ENCODE results near the gene CES4A. TPM values are rescaled to one million over a fixed set of nuclear protein-coding genes. Genes with fewer than 3 reads are reported as not detected.

Gene CES4A
- total and polyA plus RNA-seq, 2 of the 13 experiments (the other 11 are each of a cell fraction or from before 2014, with no cell fraction given) = 0.09 to 0.17 TPM

GRCh38 chr16:67028696-67029253 is 40.4 kb downstream of the CES4A start, which contains the start of gene CBFB (continued):
- peak; percentile 50; the same call in 1 of the 2 replicates for TF ChIP-seq GABPA (IDR thresholded peaks at IDR 0.05; ENCODE audit: low read depth, low read length)
- TF ChIP-seq GABPA (CRISPR knock-in tag; IDR thresholded peaks at IDR 0.05; ENCODE audit: low read depth) = peak; percentile 35
- 0 out of 2 replicates have a peak, but pooled peaks have one; percentile 21 for TF ChIP-seq GMEB2 (CRISPR knock-in tag; IDR thresholded peaks at IDR 0.05; ENCODE audit: low read depth)
- peak; percentile 78; the same call in 1 of the 2 replicates for TF ChIP-seq NKX3-1 (CRISPR knock-in tag; IDR thresholded peaks at IDR 0.05)
- peak; percentile 69; the same call in 1 of the 2 replicates for TF ChIP-seq TBX2 (CRISPR knock-in tag; IDR thresholded peaks at IDR 0.05; ENCODE audit: borderline replicate concordance)
- TF ChIP-seq, protein P1, sequence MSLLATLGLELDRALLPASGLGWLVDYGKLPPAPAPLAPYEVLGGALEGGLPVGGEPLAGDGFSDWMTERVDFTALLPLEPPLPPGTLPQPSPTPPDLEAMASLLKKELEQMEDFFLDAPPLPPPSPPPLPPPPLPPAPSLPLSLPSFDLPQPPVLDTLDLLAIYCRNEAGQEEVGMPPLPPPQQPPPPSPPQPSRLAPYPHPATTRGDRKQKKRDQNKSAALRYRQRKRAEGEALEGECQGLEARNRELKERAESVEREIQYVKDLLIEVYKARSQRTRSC (CRISPR knock-in tag; IDR thresholded peaks at IDR 0.05; ENCODE audit: low read depth) = 0 out of 2 replicates have a peak, but pooled peaks have one; percentile 53
- no peak for TF ChIP-seq HNF4G (IDR thresholded peaks at IDR 0.05; ENCODE audit: borderline replicate concordance, low read depth, low read length)
- no peak for TF ChIP-seq HNF4G (CRISPR knock-in tag; IDR thresholded peaks at IDR 0.05; ENCODE audit: borderline replicate concordance, low read depth)
- peak; percentile 93 for TF ChIP-seq ZNF33B (CRISPR knock-in tag; IDR thresholded peaks at IDR 0.05)
- no peak for TF ChIP-seq ZNF607 (CRISPR knock-in tag; IDR thresholded peaks at IDR 0.05; ENCODE audit: borderline replicate concordance)
- TF ChIP-seq, protein P2, sequence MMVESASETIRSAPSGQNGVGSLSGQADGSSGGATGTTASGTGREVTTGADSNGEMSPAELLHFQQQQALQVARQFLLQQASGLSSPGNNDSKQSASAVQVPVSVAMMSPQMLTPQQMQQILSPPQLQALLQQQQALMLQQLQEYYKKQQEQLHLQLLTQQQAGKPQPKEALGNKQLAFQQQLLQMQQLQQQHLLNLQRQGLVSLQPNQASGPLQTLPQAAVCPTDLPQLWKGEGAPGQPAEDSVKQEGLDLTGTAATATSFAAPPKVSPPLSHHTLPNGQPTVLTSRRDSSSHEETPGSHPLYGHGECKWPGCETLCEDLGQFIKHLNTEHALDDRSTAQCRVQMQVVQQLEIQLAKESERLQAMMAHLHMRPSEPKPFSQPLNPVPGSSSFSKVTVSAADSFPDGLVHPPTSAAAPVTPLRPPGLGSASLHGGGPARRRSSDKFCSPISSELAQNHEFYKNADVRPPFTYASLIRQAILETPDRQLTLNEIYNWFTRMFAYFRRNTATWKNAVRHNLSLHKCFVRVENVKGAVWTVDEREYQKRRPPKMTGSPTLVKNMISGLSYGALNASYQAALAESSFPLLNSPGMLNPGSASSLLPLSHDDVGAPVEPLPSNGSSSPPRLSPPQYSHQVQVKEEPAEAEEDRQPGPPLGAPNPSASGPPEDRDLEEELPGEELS (CRISPR knock-in tag; IDR thresholded peaks at IDR 0.05) = peak; percentile 62
- peak; percentile 90 for TF ChIP-seq ZNF264 (CRISPR knock-in tag; IDR thresholded peaks at IDR 0.05)
- TF ChIP-seq TMF1 (CRISPR knock-in tag; IDR thresholded peaks at IDR 0.05; ENCODE audit: low read depth) = no peak
- 0 out of 2 replicates have a peak, but pooled peaks have one; percentile 14 for TF ChIP-seq NCOA1 (CRISPR knock-in tag; IDR thresholded peaks at IDR 0.05)
- no peak for TF ChIP-seq HOMEZ (CRISPR knock-in tag; IDR thresholded peaks at IDR 0.05; ENCODE audit: low read depth)
- peak; percentile 83; the same call in 1 of the 2 replicates for TF ChIP-seq TGIF2 (CRISPR knock-in tag; IDR thresholded peaks at IDR 0.05)
- no peak for TF ChIP-seq ZNF354B (CRISPR knock-in tag; IDR thresholded peaks at IDR 0.05)
